ENCODE data around the gene BSG.

The BSG gene

GRCh38 chr19:616747-617526 lies 44.5 kb downstream of the BSG start:
- Histone ChIP-seq H3K9me3 (ENCODE audit: insufficient read depth, low read length) (no peaks in the 10 kb centered on the region), H3K4me3 (ENCODE audit: low read length) (no peak overlapping the region), H3K79me2 (ENCODE audit: low read length) (no peaks in the 10 kb centered on the region), H3K4me2 (ENCODE audit: low read length) (no peak overlapping the region), H4K20me1 (ENCODE audit: insufficient read depth, low read length) (no peaks in the 10 kb centered on the region), H2AFZ (ENCODE audit: low read depth, low read length) (no peak overlapping the region), H3K36me3 (replicated peaks; ENCODE audit: low read depth, low read length) (peaks cover 41% of the 10 kb centered on the region), H3K9ac (ENCODE audit: low read length) (no peak overlapping the region), H3K4me1 (ENCODE audit: low read length) (no peaks in the 10 kb centered on the region), H3K27ac (ENCODE audit: low read length) (no peak overlapping the region), H3K27me3 (ENCODE audit: low read depth, low read length) (no peaks in the 10 kb centered on the region)
- no peak for TF ChIP-seq EZH2phosphoT487 (IDR thresholded peaks at IDR 0.05; ENCODE audit: low read depth)
- TF ChIP-seq, protein P1, sequence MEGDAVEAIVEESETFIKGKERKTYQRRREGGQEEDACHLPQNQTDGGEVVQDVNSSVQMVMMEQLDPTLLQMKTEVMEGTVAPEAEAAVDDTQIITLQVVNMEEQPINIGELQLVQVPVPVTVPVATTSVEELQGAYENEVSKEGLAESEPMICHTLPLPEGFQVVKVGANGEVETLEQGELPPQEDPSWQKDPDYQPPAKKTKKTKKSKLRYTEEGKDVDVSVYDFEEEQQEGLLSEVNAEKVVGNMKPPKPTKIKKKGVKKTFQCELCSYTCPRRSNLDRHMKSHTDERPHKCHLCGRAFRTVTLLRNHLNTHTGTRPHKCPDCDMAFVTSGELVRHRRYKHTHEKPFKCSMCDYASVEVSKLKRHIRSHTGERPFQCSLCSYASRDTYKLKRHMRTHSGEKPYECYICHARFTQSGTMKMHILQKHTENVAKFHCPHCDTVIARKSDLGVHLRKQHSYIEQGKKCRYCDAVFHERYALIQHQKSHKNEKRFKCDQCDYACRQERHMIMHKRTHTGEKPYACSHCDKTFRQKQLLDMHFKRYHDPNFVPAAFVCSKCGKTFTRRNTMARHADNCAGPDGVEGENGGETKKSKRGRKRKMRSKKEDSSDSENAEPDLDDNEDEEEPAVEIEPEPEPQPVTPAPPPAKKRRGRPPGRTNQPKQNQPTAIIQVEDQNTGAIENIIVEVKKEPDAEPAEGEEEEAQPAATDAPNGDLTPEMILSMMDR (IDR thresholded peaks at IDR 0.05; ENCODE audit: low read depth, low read length), result no peak

DNA sequence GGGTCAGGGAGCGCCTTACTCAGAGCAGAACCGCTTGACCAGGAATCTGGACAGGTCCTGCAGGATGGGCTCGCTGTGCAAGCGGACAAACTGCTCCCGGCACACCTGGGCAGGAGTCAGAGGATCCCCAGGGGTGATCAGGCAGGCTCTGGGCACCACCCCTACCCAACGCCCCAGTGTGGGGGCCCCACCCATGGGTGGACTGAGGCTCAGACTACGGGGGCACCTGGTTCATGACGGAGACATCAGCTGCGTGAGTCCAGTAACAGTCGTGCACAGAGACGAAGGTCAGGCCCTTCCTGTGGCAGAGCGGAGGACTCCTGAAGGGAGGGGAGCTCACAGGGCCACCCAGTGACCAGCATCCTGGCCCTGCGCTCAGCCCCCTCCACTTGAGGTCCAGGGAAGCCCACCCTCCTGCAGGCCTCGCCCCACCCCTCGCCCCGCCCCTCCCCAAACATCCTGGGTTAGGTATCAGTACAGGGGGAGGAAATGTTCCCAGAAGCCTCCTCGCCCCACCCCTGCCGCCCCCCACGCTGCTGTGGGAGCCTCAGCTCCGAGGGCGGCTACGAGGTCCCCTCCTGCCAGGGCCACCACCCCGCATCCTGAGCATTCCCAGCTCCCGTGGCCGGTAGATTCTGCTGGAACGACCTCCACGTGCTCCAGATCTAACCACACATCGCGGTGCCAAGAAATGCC lies 45.3 kb downstream of the BSG start:
- Histone ChIP-seq H3K4me3 (ENCODE audit: low read length) (no peak overlapping the region), H3K79me2 (ENCODE audit: low read length) (no peaks in the 10 kb centered on the region), H3K36me3 (replicated peaks; ENCODE audit: low read depth, low read length) (peaks cover 44% of the 10 kb centered on the region), H4K20me1 (ENCODE audit: insufficient read depth, low read length) (no peaks in the 10 kb centered on the region), H3K9me3 (ENCODE audit: insufficient read depth, low read length) (no peaks in the 10 kb centered on the region), H2AFZ (ENCODE audit: low read depth, low read length) (no peak overlapping the region), H3K27ac (ENCODE audit: low read length) (no peak overlapping the region), H3K4me1 (ENCODE audit: low read length) (no peaks in the 10 kb centered on the region), H3K27me3 (ENCODE audit: low read depth, low read length) (no peaks in the 10 kb centered on the region), H3K9ac (ENCODE audit: low read length) (no peak overlapping the region), H3K4me2 (ENCODE audit: low read length) (no peak overlapping the region)
- TF ChIP-seq, protein P1 (IDR thresholded peaks at IDR 0.05; ENCODE audit: low read depth, low read length), result no peak
- TF ChIP-seq EZH2phosphoT487 (IDR thresholded peaks at IDR 0.05; ENCODE audit: low read depth), result no peak

DNA sequence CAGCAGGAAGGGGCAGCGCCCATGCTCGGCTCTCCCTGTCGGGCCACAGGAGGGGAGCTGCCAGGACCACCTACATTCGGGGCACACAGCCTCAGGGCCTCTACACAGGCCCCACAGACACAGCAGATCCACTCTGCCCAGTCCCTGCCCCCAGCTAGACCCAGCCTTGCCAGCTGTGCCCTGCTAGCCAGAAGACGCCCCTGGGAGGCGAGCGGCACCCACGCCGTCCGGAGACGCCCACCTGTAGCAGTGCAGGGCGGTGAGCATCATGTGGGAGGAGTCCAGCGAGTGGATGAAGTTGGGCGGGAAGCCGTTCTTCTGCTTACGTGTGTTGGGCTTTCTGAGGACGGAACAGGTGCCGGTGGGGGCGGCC lies 45.8 kb downstream of the BSG start:
- Histone ChIP-seq H3K9ac (ENCODE audit: low read length) (no peak overlapping the region), H3K4me2 (ENCODE audit: low read length) (no peak overlapping the region), H3K79me2 (ENCODE audit: low read length) (no peaks in the 10 kb centered on the region), H2AFZ (ENCODE audit: low read depth, low read length) (no peak overlapping the region), H3K4me3 (ENCODE audit: low read length) (no peak overlapping the region), H3K36me3 (replicated peaks; ENCODE audit: low read depth, low read length) (peaks cover 41% of the 10 kb centered on the region), H4K20me1 (ENCODE audit: insufficient read depth, low read length) (no peaks in the 10 kb centered on the region), H3K27ac (ENCODE audit: low read length) (no peak overlapping the region), H3K9me3 (ENCODE audit: insufficient read depth, low read length) (no peaks in the 10 kb centered on the region), H3K4me1 (ENCODE audit: low read length) (no peaks in the 10 kb centered on the region), H3K27me3 (ENCODE audit: low read depth, low read length) (no peaks in the 10 kb centered on the region)
- TF ChIP-seq EZH2phosphoT487 (IDR thresholded peaks at IDR 0.05; ENCODE audit: low read depth), result no peak
- TF ChIP-seq, protein P1 (IDR thresholded peaks at IDR 0.05; ENCODE audit: low read depth, low read length), result no peak

DNA sequence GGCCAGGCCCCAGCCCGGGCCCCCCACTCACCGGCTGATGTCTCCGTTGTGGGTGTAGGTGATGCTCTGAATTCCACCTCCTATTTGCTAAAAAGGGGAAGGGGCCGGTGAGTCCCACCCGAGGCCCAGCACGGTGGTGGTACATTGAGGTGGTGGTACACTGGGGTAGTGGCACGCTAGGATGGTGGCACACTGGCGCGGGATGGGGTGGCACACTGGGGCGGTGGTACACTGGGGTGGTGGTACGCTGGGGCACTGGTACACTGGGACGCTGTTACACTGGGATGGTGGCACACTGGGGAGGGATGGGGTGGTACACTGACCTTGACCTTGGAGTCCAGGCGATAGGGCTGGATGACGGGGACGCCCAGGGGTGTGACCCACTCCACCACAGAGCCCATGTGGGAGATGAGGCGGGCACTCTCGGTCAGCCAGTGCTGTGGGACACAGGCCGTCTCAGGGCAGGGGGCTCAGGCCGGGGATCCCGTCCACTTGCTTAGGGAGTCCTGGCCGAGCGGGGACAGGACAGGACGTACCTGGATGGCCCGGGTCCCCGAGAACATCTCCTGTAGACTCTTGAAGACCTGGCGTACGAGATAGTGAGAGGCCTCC lies 46.4 kb downstream of the BSG start:
- Histone ChIP-seq H3K27ac (ENCODE audit: low read length) (no peak overlapping the region), H3K9ac (ENCODE audit: low read length) (no peak overlapping the region), H3K36me3 (replicated peaks; ENCODE audit: low read depth, low read length) (peaks cover 41% of the 10 kb centered on the region), H3K4me1 (ENCODE audit: low read length) (no peaks in the 10 kb centered on the region), H4K20me1 (ENCODE audit: insufficient read depth, low read length) (no peaks in the 10 kb centered on the region), H3K9me3 (ENCODE audit: insufficient read depth, low read length) (no peaks in the 10 kb centered on the region), H3K79me2 (ENCODE audit: low read length) (no peaks in the 10 kb centered on the region), H3K4me2 (ENCODE audit: low read length) (no peak overlapping the region), H3K4me3 (ENCODE audit: low read length) (no peak overlapping the region), H2AFZ (ENCODE audit: low read depth, low read length) (no peak overlapping the region), H3K27me3 (ENCODE audit: low read depth, low read length) (no peaks in the 10 kb centered on the region)
- no peak for TF ChIP-seq EZH2phosphoT487 (IDR thresholded peaks at IDR 0.05; ENCODE audit: low read depth)
- TF ChIP-seq, protein P1 (IDR thresholded peaks at IDR 0.05; ENCODE audit: low read depth, low read length), result no peak

Measured in OCI-LY3 (cell line).